ENCODE data around the gene SEC23A. TPM values are rescaled to one million over a fixed set of nuclear protein-coding genes. Genes with fewer than 3 reads are reported as not detected.
"Not testable (repeated sequence)": the region's sequence is repeated elsewhere in the genome, so short reads cannot be mapped to it uniquely, and the experiment has no call there.

Gene SEC23A
- total and polyA plus RNA-seq, 2 of the 13 experiments (the other 11 are each of a cell fraction or from before 2014, with no cell fraction given): 403 to 887 TPM

DNA sequence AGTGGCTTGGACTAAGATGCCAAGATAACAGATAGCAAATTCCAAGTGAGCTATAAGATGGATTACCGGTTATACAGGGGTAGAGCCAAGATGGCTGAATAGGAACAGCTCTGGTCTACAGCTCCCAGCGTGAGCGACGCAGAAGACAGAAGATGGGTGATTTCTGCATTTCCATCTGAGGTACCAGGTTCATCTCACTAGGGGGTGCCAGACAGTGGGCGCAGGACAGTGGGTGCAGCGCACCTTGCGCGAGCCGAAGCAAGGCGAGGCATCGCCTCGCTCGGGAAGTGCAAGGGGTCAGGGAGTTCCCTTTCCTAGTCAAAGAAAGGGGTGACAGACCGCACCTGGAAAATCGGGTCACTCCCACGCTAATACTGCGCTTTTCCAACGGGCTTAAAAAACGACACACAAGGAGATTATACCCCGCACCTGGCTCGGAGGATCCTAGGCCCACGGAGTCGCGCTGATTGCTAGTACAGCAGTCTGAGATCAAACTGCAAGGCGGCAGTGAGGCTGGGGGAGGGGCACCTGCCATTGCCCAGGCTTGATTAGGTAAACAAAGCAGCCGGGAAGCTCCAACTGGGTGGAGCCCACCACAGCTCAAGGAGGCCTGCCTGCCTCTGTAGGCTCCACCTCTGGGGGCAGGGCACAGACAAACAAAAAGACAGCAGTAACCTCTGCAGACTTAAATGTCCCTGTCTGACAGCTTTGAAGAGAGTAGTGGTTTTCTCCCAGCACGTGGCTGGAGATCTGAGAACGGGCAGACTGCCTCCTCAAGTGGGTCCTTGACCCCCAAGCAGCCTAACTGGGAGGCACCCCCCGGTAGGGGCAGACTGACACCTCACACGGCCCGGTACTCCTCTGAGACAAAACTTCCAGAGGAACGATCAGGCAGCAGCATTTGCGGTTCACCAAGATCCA lies 85.7 kb downstream of the SEC23A start (continued):
- TF ChIP-seq, protein P1, sequence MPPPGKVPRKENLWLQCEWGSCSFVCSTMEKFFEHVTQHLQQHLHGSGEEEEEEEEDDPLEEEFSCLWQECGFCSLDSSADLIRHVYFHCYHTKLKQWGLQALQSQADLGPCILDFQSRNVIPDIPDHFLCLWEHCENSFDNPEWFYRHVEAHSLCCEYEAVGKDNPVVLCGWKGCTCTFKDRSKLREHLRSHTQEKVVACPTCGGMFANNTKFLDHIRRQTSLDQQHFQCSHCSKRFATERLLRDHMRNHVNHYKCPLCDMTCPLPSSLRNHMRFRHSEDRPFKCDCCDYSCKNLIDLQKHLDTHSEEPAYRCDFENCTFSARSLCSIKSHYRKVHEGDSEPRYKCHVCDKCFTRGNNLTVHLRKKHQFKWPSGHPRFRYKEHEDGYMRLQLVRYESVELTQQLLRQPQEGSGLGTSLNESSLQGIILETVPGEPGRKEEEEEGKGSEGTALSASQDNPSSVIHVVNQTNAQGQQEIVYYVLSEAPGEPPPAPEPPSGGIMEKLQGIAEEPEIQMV (CRISPR knock-in tag; IDR thresholded peaks at IDR 0.05; ENCODE audit: low read depth): peak; percentile 55; the same call in 1 of the 2 replicates
- TF ChIP-seq GATAD1 (CRISPR knock-in tag; IDR thresholded peaks at IDR 0.05) (peak; percentile 63), ZNF556 (CRISPR knock-in tag; IDR thresholded peaks at IDR 0.05; ENCODE audit: borderline replicate concordance) (0 out of 2 replicates have a peak, but pooled peaks have one; percentile 56), ZNF333 (CRISPR knock-in tag; IDR thresholded peaks at IDR 0.05; ENCODE audit: borderline replicate concordance) (0 out of 2 replicates have a peak, but pooled peaks have one; percentile 79), ZMYM4 (CRISPR knock-in tag; IDR thresholded peaks at IDR 0.05) (peak; percentile 96), TOE1 (CRISPR knock-in tag; IDR thresholded peaks at IDR 0.05) (peak; percentile 69; the same call in 1 of the 2 replicates), FOXA3 (CRISPR knock-in tag; IDR thresholded peaks at IDR 0.05) (peak; percentile 88), DPF2 (CRISPR knock-in tag; IDR thresholded peaks at IDR 0.05; ENCODE audit: borderline replicate concordance, low read depth) (peak; percentile 13; the same call in 1 of the 2 replicates), ZNF337 (CRISPR knock-in tag; IDR thresholded peaks at IDR 0.05; ENCODE audit: borderline replicate concordance, low read depth) (peak; percentile 48; the same call in 1 of the 2 replicates), ZNF567 (CRISPR knock-in tag; IDR thresholded peaks at IDR 0.05; ENCODE audit: borderline replicate concordance) (0 out of 2 replicates have a peak, but pooled peaks have one; percentile 64), ZNF138 (CRISPR knock-in tag; IDR thresholded peaks at IDR 0.05; ENCODE audit: low read depth) (0 out of 2 replicates have a peak, but pooled peaks have one; percentile 48), ZNF839 (CRISPR knock-in tag; IDR thresholded peaks at IDR 0.05; ENCODE audit: borderline replicate concordance) (peak; percentile 98; the same call in 1 of the 2 replicates), ZNF274 (CRISPR knock-in tag; IDR thresholded peaks at IDR 0.05) (0 out of 2 replicates have a peak, but pooled peaks have one; percentile 73), SALL2 (CRISPR knock-in tag; IDR thresholded peaks at IDR 0.05) (peak; percentile 50; the same call in 1 of the 2 replicates), RXRB (CRISPR knock-in tag; IDR thresholded peaks at IDR 0.05; ENCODE audit: borderline replicate concordance) (peak; percentile 57), ISL2 (CRISPR knock-in tag; IDR thresholded peaks at IDR 0.05) (peak; percentile 90), FLYWCH1 (CRISPR knock-in tag; IDR thresholded peaks at IDR 0.05) (0 out of 2 replicates have a peak, but pooled peaks have one; percentile 63), ZIK1 (CRISPR knock-in tag; IDR thresholded peaks at IDR 0.05; ENCODE audit: borderline replicate concordance, low read depth) (peak; percentile 57; the same call in 1 of the 2 replicates), SOX13 (CRISPR knock-in tag; conservative IDR thresholded peaks at IDR 0.05 in 1 of 2, IDR thresholded peaks at IDR 0.05 in 1 of 2) (peak in 1 of 2 experiments; percentile 75; a peak in 2 of 4 replicates)
- TF ChIP-seq, protein P2, sequence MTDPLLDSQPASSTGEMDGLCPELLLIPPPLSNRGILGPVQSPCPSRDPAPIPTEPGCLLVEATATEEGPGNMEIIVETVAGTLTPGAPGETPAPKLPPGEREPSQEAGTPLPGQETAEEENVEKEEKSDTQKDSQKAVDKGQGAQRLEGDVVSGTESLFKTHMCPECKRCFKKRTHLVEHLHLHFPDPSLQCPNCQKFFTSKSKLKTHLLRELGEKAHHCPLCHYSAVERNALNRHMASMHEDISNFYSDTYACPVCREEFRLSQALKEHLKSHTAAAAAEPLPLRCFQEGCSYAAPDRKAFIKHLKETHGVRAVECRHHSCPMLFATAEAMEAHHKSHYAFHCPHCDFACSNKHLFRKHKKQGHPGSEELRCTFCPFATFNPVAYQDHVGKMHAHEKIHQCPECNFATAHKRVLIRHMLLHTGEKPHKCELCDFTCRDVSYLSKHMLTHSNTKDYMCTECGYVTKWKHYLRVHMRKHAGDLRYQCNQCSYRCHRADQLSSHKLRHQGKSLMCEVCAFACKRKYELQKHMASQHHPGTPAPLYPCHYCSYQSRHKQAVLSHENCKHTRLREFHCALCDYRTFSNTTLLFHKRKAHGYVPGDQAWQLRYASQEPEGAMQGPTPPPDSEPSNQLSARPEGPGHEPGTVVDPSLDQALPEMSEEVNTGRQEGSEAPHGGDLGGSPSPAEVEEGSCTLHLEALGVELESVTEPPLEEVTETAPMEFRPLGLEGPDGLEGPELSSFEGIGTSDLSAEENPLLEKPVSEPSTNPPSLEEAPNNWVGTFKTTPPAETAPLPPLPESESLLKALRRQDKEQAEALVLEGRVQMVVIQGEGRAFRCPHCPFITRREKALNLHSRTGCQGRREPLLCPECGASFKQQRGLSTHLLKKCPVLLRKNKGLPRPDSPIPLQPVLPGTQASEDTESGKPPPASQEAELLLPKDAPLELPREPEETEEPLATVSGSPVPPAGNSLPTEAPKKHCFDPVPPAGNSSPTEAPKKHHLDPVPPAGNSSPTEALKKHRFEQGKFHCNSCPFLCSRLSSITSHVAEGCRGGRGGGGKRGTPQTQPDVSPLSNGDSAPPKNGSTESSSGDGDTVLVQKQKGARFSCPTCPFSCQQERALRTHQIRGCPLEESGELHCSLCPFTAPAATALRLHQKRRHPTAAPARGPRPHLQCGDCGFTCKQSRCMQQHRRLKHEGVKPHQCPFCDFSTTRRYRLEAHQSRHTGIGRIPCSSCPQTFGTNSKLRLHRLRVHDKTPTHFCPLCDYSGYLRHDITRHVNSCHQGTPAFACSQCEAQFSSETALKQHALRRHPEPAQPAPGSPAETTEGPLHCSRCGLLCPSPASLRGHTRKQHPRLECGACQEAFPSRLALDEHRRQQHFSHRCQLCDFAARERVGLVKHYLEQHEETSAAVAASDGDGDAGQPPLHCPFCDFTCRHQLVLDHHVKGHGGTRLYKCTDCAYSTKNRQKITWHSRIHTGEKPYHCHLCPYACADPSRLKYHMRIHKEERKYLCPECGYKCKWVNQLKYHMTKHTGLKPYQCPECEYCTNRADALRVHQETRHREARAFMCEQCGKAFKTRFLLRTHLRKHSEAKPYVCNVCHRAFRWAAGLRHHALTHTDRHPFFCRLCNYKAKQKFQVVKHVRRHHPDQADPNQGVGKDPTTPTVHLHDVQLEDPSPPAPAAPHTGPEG (CRISPR knock-in tag; IDR thresholded peaks at IDR 0.05): peak; percentile 85
- not testable (repeated sequence) for TF ChIP-seq SOX13 (IDR thresholded peaks at IDR 0.05)
